Muscle of leg (tissue), 16 donors: ENCODE results near the gene TTN. TPM values are rescaled to one million over a fixed set of nuclear protein-coding genes. Genes with fewer than 3 reads are reported as not detected.

Experiments used
- DNase-seq: peaks from one replicate; pipeline ENCODE4 v3.0.0; 2013
- H3K27ac ChIP-seq: one replicate; pipeline ENCODE4 v1.5.1; 2013; ENCODE audit warnings: mild to moderate bottlenecking, low read length, control low read depth
- H3K27me3 ChIP-seq: one replicate; pipeline ENCODE4 v1.6.1; 2013; ENCODE audit warnings: low read length; ENCODE audit not compliant: control insufficient read depth, insufficient read depth
- H3K36me3 ChIP-seq: one replicate; pipeline ENCODE4 v1.6.1; 2013; ENCODE audit warnings: low read length; ENCODE audit not compliant: control insufficient read depth, insufficient read depth
- H3K4me1 ChIP-seq: one replicate; pipeline ENCODE4 v1.6.1; 2013; ENCODE audit warnings: low read length; ENCODE audit not compliant: control insufficient read depth, insufficient read depth
- H3K4me3 ChIP-seq: one replicate; pipeline ENCODE4 v1.5.1; 2013; ENCODE audit warnings: low read length, control low read depth
- H3K9me3 ChIP-seq: replicated peaks from 2 replicates; pipeline ENCODE4 v1.6.1; 2013; ENCODE audit warnings: low read depth, low read length; ENCODE audit not compliant: control insufficient read depth
- WGBS: methylation state at CpG from one replicate; pipeline ENCODE4 v1.1.5; 2013; ENCODE audit warnings: missing lambda C conversion rate; ENCODE audit not compliant: insufficient coverage; 5-methylcytosine and 5-hydroxymethylcytosine counted together
- long read RNA-seq, 11 donors: transcript quantifications; one replicate each; lab custom pipeline, GENCODE V29; 2026
- polyA plus RNA-seq, 8 donors: library from polyadenylated mRNA; unstranded; fragments of 120-200 nt; gene quantifications; one replicate each; pipeline versions ENCODE4 v1.2.1 to v1.2.3, GENCODE V29; 2013; ENCODE audit warnings: inconsistent platforms in 1 of 8, low replicate concordance in 1 of 8; ENCODE audit not compliant: insufficient read length in 8 of 8, insufficient read depth in 1 of 8
- total RNA-seq: library from RNA; stranded (reverse); fragments of 120-200 nt; gene quantifications from one replicate; pipeline ENCODE4 v1.2.4, GENCODE V29; 2013

Gene TTN
- total RNA-seq (1,236 TPM), polyA plus RNA-seq (100 to 1,000 TPM; 105 to 291 (median 185) TPM)
- long read RNA-seq, donor 1, partial matches to known transcripts, result 525 of 526 reads
- long read RNA-seq, donor 1, other reads (novel, unspliced or antisense), result 0 of 526 reads
- long read RNA-seq, donor 2, partial matches to known transcripts, result 44 of 44 reads
- long read RNA-seq, donor 2, other reads (novel, unspliced or antisense), result 0 of 44 reads
- long read RNA-seq, donor 3, transcript TTN-213 (6 exons, 2,116 nt), result major isoform, 7 of 1,621 reads
- long read RNA-seq, donor 3, partial matches to known transcripts, result 1,606 of 1,621 reads
- long read RNA-seq, donor 3, other reads (novel, unspliced or antisense), result 8 of 1,621 reads
- long read RNA-seq, donor 4, transcript TTN-213 (6 exons, 2,116 nt), result major isoform, 7 of 233 reads
- long read RNA-seq, donor 4, partial matches to known transcripts, result 225 of 233 reads
- long read RNA-seq, donor 4, other reads (novel, unspliced or antisense), result 0 of 233 reads
- long read RNA-seq, donor 5, transcript TTN-213 (6 exons, 2,116 nt), result major isoform, 6 of 721 reads
- long read RNA-seq, donor 5, partial matches to known transcripts, result 715 of 721 reads
- long read RNA-seq, donor 5, other reads (novel, unspliced or antisense), result 0 of 721 reads
- long read RNA-seq, donor 6, transcript TTN-213 (6 exons, 2,116 nt), result major isoform, 9 of 1,128 reads
- long read RNA-seq, donor 6, partial matches to known transcripts, result 1,095 of 1,128 reads
- long read RNA-seq, donor 6, other reads (novel, unspliced or antisense), result 24 of 1,128 reads
- long read RNA-seq, donor 7, transcript TTN-213 (6 exons, 2,116 nt), result major isoform, 6 of 549 reads
- long read RNA-seq, donor 7, partial matches to known transcripts, result 536 of 549 reads
- long read RNA-seq, donor 7, other reads (novel, unspliced or antisense), result 7 of 549 reads
- long read RNA-seq, donor 8, partial matches to known transcripts, result 305 of 308 reads
- long read RNA-seq, donor 8, other reads (novel, unspliced or antisense), result 0 of 308 reads
- long read RNA-seq, donor 9, transcript TTN-213 (6 exons, 2,116 nt), result major isoform, 6 of 668 reads
- long read RNA-seq, donor 9, partial matches to known transcripts, result 662 of 668 reads
- long read RNA-seq, donor 9, other reads (novel, unspliced or antisense), result 0 of 668 reads
- long read RNA-seq, donor 10, transcript TTN-213 (6 exons, 2,116 nt), result major isoform, 7 of 1,367 reads
- long read RNA-seq, donor 10, partial matches to known transcripts, result 1,342 of 1,367 reads
- long read RNA-seq, donor 10, other reads (novel, unspliced or antisense), result 18 of 1,367 reads
- long read RNA-seq, donor 11, partial matches to known transcripts, result 483 of 497 reads
- long read RNA-seq, donor 11, other reads (novel, unspliced or antisense), result 11 of 497 reads

DNA sequence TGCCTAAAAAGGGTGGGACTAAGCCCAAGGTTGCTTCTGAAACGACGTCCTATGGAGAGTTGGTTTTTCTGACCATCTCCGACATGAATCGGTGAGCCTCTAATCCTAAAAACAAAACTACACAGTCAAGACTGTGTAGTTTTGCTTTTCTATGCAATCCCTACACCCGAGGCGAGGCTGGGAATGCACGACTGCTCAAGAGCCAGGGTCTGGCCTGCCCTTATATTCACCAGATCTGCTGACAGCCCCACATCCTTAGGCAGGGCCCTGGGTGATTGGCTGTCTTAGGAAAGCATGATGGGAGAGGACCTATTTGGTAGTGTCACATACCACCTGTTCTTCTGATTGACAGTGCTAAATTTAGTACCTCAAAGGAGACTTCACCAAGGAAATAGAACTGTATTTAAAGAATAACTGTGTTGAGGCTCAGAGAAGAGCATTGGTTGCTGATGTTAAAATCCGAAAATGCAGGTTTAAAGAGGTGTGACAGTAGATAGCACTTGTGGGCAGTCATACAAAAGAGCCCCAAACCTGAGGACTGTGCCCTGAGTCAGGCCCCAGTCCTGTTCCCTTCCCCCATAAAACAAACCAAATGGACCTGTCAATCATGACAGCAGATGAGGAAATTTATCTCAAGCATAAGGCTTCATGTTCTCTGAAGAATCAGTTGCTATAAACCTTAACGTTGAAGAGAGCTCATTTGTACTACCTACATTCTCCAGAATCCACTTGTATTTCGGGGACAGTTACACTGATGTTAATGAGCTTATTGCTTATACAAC lies at the start of gene TTN:
TTN (minus strand) TSS at position 197 of the 782 bp plus-strand sequence. CDS start 2,781 bp downstream, outside the sequence.
- H3K27me3 ChIP-seq, result no peaks in the 10 kb centered on the region
- no peaks in the 10 kb centered on the region for H3K4me1 ChIP-seq
- WGBS, result no CpG with 5 or more reads among the region's 10 CpGs
- peak within 1 kb of the TSS; percentile 95 for H3K27ac ChIP-seq
- H3K4me3 ChIP-seq, result peak within 1 kb of the TSS; percentile 53
- peaks cover 10% of the 10 kb centered on the region for H3K36me3 ChIP-seq
- no peaks in the 10 kb centered on the region for H3K9me3 ChIP-seq
- peak; percentile 85 for DNase-seq

DNA sequence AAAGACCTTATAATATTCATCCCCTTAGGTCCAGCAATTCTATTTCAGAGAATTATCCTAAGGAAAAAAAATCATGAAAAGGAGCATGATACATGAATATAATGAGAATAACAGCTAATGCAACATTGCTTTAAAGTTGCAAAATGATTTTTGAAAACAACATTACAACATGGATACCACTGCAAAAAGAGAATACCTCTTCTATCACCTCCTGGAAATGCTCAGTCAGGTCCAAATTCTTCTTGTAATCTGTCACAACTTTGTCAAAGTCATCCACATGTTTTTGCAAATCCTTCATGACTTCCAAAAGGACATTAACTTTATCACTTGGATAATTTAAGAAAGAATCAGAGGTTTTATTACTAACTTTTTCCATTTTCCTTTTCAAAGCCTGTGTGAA lies 47.9 kb upstream of the TTN start:
- H3K27ac ChIP-seq, result no peak overlapping the region

DNA sequence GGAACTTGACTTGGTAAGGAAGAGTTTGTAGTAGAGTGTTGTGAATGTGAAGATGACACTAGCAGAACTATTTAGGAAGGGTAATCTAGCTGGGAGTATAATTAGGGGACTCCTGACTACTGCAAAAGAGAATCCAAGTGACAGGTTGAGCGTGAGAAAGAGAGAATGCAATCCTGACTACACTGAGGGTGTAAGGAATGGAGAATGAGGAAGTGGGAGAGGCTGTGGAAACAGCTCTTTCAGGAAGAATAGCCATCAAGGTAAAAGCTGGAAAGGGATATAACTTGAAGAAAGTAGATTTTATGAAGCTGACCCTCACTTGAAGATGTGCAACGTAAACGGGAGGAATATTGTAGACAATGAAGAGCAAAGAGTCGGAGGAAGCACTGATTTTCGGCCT lies 41.1 kb upstream of the TTN start:
- Histone ChIP-seq H3K4me1 (peaks cover 9% of the 10 kb centered on the region), H3K27ac (no peak overlapping the region), H3K9me3 (no peaks in the 10 kb centered on the region), H3K36me3 (peaks cover 7% of the 10 kb centered on the region), H3K4me3 (no peak overlapping the region), H3K27me3 (no peaks in the 10 kb centered on the region)
- no peak for DNase-seq
- 93% methylated on average over 5 of the region's 5 CpGs for WGBS

More for the DNA sequence above, 47.9 kb upstream of the TTN start:
- Histone ChIP-seq H3K4me1 (no peaks in the 10 kb centered on the region), H3K9me3 (no peaks in the 10 kb centered on the region), H3K4me3 (no peak overlapping the region), H3K36me3 (no peaks in the 10 kb centered on the region), H3K27me3 (no peaks in the 10 kb centered on the region)
- DNase-seq, result no peak

DNA sequence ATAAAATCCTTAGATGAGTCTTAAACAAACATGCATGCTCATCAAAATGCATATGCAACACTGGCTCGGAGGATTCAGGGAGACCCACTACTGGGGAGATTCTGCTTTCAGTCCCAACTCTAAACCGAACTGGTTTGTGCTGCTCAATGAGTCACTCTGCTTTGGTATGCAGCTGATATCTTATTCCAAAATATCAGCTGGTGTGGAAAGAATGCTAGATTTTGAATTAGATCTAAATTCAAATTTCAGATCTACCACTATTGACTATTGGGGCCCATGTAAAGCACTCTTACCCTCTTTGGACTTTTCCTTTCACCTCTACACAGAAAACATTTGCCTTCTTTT lies 39.2 kb upstream of the TTN start:
- Histone ChIP-seq H3K27me3 (no peaks in the 10 kb centered on the region), H3K4me1 (peaks cover 9% of the 10 kb centered on the region), H3K27ac (no peak overlapping the region), H3K9me3 (no peaks in the 10 kb centered on the region), H3K4me3 (no peak overlapping the region), H3K36me3 (peaks cover 7% of the 10 kb centered on the region)
- DNase-seq, result no peak
- WGBS, result 50% methylated on average over 1 of the region's 2 CpGs

DNA sequence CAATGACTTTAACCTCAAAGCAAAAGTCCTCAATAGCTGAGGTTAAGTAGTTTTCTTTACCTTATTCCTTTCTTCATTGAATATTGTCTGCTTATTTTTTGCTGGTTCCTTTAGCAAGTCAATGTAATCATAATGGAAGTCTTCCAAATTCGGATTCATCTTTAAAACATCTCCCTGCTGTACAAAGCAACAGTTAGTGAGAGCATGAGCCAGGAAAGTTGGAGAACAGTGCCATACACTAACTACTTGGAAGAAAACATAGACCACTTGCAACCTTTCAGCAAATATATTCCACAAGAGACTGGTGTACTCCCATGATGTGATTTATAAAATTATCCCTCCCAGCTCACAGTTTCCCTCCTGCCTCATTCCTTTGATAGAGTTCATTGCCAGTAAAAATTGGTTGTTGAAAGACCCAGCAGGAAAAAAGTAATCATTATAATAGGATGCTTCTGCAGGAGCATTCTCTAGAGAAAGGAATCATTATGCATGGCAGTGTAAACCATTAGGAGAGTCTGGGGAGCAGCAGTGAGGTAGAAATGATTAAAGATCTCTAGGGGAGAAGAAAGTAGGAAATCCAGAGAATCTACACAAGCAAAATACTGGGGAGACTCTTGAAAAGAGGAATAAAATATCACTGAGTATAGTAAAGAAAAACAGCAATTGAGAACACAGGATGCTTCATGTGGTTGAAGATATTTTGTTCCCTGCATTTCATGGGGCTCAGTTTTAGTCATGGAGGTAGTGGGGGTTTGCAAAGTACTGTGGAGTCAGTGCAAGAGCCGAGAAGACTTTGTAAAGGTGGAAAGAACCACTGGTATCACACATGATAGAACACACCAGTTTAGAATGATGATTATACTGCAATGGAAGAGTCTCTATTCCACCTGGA lies 38.6 kb upstream of the TTN start:
- no peaks in the 10 kb centered on the region for H3K27me3 ChIP-seq
- peak overlapping the region; percentile 49 for H3K27ac ChIP-seq
- peaks cover 7% of the 10 kb centered on the region for H3K36me3 ChIP-seq
- no peaks in the 10 kb centered on the region for H3K9me3 ChIP-seq
- no peak overlapping the region for H3K4me3 ChIP-seq
- DNase-seq, result peak; percentile 92
- WGBS, result no CpG with 5 or more reads among the region's 2 CpGs
- peaks cover 9% of the 10 kb centered on the region for H3K4me1 ChIP-seq

DNA sequence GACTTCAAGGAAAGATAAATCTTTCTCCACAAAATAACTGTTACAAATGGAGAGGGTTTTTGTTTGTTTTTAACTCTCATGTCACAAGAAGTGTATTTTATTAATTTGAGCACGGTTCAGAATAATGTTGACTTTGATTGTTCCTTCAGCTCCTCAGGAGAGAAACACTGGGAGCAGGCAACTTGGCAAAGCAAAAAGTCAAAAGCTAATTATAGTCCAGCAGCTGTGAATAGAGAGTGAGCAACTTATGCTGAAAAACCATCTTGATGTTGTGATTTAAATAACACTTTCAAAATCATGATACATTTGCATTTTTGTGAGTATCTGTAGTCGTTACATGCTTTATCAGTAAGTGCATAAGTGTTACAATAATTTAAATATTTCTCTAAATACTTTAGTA lies 37.5 kb upstream of the TTN start:
- Histone ChIP-seq H3K4me1 (peaks cover 9% of the 10 kb centered on the region), H3K27me3 (no peaks in the 10 kb centered on the region), H3K27ac (peak overlapping the region; percentile 49), H3K9me3 (no peaks in the 10 kb centered on the region), H3K36me3 (peaks cover 7% of the 10 kb centered on the region), H3K4me3 (no peak overlapping the region)
- 50% methylated on average over 1 of the region's 2 CpGs for WGBS
- peak; percentile 53 for DNase-seq

DNA sequence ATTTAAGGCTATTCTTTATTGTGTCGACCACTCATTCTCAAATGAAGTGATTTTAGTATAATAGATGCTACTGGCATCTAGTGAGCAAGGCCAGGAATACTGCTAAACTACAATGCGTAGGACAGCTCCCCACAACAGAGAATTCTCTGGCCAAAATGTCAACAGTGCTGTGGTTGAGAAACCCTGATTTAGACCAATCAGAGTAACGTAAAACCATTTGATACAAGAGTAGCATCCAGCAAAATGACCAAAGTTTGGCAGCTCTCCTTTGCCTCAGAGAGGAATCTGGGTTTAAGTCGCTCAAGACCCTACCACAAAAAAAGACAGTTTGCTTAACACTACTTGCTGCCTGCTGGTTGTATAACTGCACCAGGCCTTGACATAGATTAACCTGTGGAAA lies 37.0 kb upstream of the TTN start:
- peaks cover 7% of the 10 kb centered on the region for H3K36me3 ChIP-seq
- peaks cover 9% of the 10 kb centered on the region for H3K4me1 ChIP-seq
- no peak overlapping the region for H3K4me3 ChIP-seq
- no peak for DNase-seq
- no peaks in the 10 kb centered on the region for H3K9me3 ChIP-seq
- peak overlapping the region; percentile 49 for H3K27ac ChIP-seq
- no peaks in the 10 kb centered on the region for H3K27me3 ChIP-seq
- 55% methylated on average over 2 of the region's 4 CpGs for WGBS

DNA sequence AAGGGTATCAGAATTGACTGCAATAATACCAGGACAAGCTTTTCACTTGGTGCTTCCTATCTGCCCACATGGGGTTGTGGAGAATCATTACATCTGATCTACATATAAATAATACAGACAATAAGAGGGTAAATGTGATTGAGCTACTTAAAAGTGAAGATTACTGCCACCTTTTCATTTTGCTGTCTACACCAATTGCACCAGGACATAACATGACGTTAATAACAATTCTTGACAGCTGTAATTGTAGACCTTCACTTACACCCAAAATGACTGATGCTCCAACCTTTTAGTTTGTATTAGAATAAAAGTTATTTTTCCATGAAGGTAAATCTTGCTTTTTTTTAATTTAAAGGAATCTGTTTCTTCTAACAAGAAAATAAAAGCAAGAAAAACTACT lies 36.5 kb upstream of the TTN start:
- H3K27ac ChIP-seq, result no peak overlapping the region
- peaks cover 7% of the 10 kb centered on the region for H3K36me3 ChIP-seq
- H3K4me1 ChIP-seq, result peaks cover 9% of the 10 kb centered on the region
- no peaks in the 10 kb centered on the region for H3K27me3 ChIP-seq
- no peak overlapping the region for H3K4me3 ChIP-seq
- no CpG with 5 or more reads among the region's 1 CpG for WGBS
- DNase-seq, result no peak
- no peaks in the 10 kb centered on the region for H3K9me3 ChIP-seq
